ENCODE results near the gene PCDHGB6. TPM values are rescaled to one million over a fixed set of nuclear protein-coding genes. Genes with fewer than 3 reads are reported as not detected.

The PCDHGB6 gene
- total and polyA plus RNA-seq, 2 donors (not counting 3 experiments of a cell fraction or from before 2014, with no cell fraction given) = 2.3 to 4.8 TPM

GRCh38 chr5:141439411-141440141, 31.8 kb downstream of the PCDHGB6 start:
- Histone ChIP-seq H3K27ac (ENCODE audit: insufficient read depth, low read depth, low read length) (no peak overlapping the region), H4K20me1 (replicated peaks; ENCODE audit: control insufficient read depth, extremely low read depth, insufficient read depth, low read length) (no peaks in the 10 kb centered on the region), H3K4me1 (ENCODE audit: control insufficient read depth, extremely low read depth, insufficient read depth, low read length) (no peaks in the 10 kb centered on the region), H3K27me3 (ENCODE audit: control insufficient read depth in 2 of 2, insufficient read depth in 2 of 2, low read length in 2 of 2) (peaks cover 0 to 4% of the 10 kb centered on the region in 2 experiments), H3K9me3 (replicated peaks; ENCODE audit: control insufficient read depth, insufficient read depth, low read length) (no peaks in the 10 kb centered on the region), H3K36me3 (ENCODE audit: control insufficient read depth in 2 of 2, extremely low read depth in 1 of 2, insufficient read depth in 2 of 2, low read length in 2 of 2) (no peaks in the 10 kb centered on the region), H3K4me2 (ENCODE audit: insufficient read depth, low read length) (no peak overlapping the region), H3K4me3 (replicated peaks in 1 of 3; ENCODE audit: insufficient read depth in 1 of 3, low read depth in 1 of 3, low read length in 3 of 3) (no peak overlapping the region), H3K9ac (replicated peaks; ENCODE audit: extremely low read depth, insufficient read depth, low read length) (no peak overlapping the region), H3K9me1 (replicated peaks; ENCODE audit: control insufficient read depth, extremely low read depth, insufficient read depth, low read length) (no peaks in the 10 kb centered on the region), H2AFZ (ENCODE audit: low read depth, low read length) (no peak overlapping the region), H3K79me2 (ENCODE audit: control insufficient read depth, insufficient read depth, low read length) (no peaks in the 10 kb centered on the region)
- ChIA-PET POLR2A (no interaction called here), CTCF (interaction anchor here (2.1 to 2.6 kb wide), 2 partner anchors 9 to 118 kb away, joined by 9 to 16 read pairs; partner anchors contain the start of gene PCDHGA12)
- BruUV-seq (replicated peaks) = no TSS peak
- dilution Hi-C loops (cut with MboI; ENCODE audit: extremely low pct_ligation_motif_present, low sequenced_read_pairs) = no loop called here
- no peak for DNase-seq (ENCODE audit: low read depth, low spot score)
- TF ChIP-seq EZH2 (IDR thresholded peaks at IDR 0.05; ENCODE audit: borderline replicate concordance, low read depth, low read length, severe bottlenecking) = no peak
- TF ChIP-seq, protein P1, sequence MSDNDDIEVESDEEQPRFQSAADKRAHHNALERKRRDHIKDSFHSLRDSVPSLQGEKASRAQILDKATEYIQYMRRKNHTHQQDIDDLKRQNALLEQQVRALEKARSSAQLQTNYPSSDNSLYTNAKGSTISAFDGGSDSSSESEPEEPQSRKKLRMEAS (IDR thresholded peaks at IDR 0.05; ENCODE audit: insufficient read depth, insufficient read length) = no peak
- no peak for TF ChIP-seq JUN (IDR thresholded peaks at IDR 0.05; ENCODE audit: borderline replicate concordance, insufficient read depth, insufficient read length, low read depth)
- no peak for TF ChIP-seq MYC (IDR thresholded peaks at IDR 0.05; ENCODE audit: low read depth, low read length)
- TF ChIP-seq FOS (IDR thresholded peaks at IDR 0.05; ENCODE audit: borderline replicate concordance, insufficient read depth, low read length) = no peak
- TF ChIP-seq, protein P2, sequence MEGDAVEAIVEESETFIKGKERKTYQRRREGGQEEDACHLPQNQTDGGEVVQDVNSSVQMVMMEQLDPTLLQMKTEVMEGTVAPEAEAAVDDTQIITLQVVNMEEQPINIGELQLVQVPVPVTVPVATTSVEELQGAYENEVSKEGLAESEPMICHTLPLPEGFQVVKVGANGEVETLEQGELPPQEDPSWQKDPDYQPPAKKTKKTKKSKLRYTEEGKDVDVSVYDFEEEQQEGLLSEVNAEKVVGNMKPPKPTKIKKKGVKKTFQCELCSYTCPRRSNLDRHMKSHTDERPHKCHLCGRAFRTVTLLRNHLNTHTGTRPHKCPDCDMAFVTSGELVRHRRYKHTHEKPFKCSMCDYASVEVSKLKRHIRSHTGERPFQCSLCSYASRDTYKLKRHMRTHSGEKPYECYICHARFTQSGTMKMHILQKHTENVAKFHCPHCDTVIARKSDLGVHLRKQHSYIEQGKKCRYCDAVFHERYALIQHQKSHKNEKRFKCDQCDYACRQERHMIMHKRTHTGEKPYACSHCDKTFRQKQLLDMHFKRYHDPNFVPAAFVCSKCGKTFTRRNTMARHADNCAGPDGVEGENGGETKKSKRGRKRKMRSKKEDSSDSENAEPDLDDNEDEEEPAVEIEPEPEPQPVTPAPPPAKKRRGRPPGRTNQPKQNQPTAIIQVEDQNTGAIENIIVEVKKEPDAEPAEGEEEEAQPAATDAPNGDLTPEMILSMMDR (IDR thresholded peaks at IDR 0.05; ENCODE audit: extremely low read depth in 1 of 2, insufficient read depth in 1 of 2, low read depth in 1 of 2, low read length in 2 of 2) = no peak
- no peak for TF ChIP-seq POLR2A (IDR thresholded peaks at IDR 0.05; ENCODE audit: low read depth, low read length)
- no peak for FAIRE-seq
- intact Hi-C loops (cut with micrococcal nuclease) = no loop called here
